A673 (cell line): ENCODE measurements around the gene LAT.

Experiments
- EZH2 ChIP-seq: fragments of 200-600 bp; sonication (generic); IDR thresholded peaks from 2 replicates; pipeline ENCODE4 v1.6.1; 2017; ENCODE audit warnings: borderline replicate concordance, low read depth, mild to moderate bottlenecking, mixed read lengths, antibody characterized with exemption, low read length; ENCODE audit not compliant: poor library complexity, severe bottlenecking
- TF ChIP-seq, protein P1 (sequence below): fragments of 300-800, 200-600 bp; sonication (generic); conservative IDR thresholded peaks from 2 replicates; pipeline ENCODE4 v1.5.1; 2017; ENCODE audit warnings: low read depth, mild to moderate bottlenecking, antibody characterized with exemption, low read length, moderate library complexity, mixed read lengths

- TF ChIP-seq, protein P1, sequence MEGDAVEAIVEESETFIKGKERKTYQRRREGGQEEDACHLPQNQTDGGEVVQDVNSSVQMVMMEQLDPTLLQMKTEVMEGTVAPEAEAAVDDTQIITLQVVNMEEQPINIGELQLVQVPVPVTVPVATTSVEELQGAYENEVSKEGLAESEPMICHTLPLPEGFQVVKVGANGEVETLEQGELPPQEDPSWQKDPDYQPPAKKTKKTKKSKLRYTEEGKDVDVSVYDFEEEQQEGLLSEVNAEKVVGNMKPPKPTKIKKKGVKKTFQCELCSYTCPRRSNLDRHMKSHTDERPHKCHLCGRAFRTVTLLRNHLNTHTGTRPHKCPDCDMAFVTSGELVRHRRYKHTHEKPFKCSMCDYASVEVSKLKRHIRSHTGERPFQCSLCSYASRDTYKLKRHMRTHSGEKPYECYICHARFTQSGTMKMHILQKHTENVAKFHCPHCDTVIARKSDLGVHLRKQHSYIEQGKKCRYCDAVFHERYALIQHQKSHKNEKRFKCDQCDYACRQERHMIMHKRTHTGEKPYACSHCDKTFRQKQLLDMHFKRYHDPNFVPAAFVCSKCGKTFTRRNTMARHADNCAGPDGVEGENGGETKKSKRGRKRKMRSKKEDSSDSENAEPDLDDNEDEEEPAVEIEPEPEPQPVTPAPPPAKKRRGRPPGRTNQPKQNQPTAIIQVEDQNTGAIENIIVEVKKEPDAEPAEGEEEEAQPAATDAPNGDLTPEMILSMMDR, result no peak
- TF ChIP-seq EZH2, result no peak
Observed at GRCh38 chr16:28974437-28975157, 10.3 kb upstream of the LAT start, which contains the start of gene SPNS1.
